ENCODE measurements around the gene GABPA. TPM values are rescaled to one million over a fixed set of nuclear protein-coding genes. Genes with fewer than 3 reads are reported as not detected.
"Not testable (repeated sequence)": the region's sequence is repeated elsewhere in the genome, so short reads cannot be mapped to it uniquely, and the experiment has no call there.

The GABPA gene
- polyA plus RNA-seq, 3 donors, result 44.2 to 50.4 (median 48.3) TPM

DNA sequence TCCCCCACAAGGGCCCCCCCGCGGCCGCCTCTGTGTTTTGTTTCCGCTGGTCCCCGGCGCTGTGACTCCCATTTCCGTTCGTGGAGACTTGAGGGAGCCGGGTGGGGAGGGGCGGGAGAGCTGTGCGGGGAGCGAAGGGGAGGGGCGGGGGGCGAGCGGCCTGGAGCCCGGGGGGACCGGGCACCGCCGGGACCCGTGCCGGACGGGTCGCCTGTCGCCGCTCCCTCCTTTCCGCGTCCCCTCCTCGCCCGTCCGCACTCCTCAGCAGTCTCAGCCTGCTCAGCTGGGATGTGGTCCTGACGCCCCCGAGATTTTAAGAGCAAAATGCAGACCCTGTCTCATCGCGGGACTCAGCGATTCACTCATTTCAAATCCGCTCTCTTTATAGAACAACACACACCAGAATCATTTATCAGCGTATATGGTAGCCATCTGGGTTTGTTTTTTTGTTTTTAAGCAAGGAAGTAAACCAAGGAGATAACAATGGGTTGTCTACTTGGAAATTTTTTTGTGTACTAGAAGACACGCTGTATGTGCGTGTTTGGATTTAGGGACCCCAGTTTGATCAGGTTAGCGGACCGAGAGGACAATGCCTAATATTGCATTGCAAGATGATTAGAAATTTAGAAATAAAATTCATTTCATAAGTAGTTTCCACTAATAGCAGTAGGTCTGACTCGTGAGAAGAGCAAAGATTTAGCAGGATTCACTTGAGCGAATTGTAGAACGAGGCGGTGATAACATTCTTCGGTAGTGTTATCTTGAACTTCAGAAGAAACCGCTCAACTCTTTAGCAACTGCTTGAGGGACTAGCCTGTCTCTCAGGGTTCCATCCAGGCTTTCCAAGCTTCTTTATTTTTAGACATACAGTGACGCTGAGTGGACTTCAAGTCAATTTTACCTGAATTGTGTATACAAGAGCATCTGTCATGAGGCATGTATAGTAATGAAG, 1.1 kb downstream of the GABPA start:
- peak; percentile 29 to 81 (median 66) for DNase-seq (ENCODE audit: low read depth in 3 of 3, low spot score in 2 of 3)

DNA sequence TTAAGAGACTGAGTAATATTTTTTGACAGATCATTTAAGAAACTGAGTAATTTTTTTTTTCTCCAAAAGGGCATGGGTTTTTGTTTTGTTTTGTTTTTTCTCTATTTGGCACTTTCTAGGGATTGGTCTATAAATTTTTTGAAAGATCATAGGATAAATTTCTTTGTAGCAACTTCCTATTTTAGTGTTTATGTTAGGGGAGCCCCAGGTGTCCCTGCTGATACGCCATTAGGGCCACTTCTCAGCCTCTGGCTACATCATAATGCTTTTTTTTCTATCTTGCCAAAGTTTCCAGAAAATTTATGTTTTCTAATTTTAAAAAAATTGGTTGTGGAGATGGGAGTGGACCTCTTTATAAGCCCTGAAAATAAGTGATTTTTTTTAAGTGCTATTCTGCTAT, 2.6 kb downstream of the GABPA start:
- no peak for DNase-seq (ENCODE audit: low read depth in 3 of 3, low spot score in 2 of 3)

DNA sequence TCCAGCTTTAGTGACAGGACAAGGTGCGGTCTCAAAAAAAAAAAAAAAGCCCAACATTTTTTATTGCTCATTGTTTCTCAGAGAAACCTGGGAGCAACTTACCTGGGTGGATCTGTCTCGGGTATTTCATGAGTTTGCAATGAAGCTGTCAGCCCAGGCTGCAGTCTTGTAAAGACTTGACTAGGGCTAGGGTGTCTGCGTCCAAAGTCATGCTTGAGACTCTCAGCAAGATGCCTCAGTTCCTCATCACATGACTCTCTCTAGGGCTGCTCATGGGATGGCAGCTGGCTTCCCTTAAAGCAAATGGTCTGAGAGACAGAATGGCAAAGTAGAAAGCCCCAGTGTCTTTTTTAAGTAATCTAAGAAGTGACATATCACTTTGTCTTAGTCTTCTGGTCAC, 8.1 kb downstream of the GABPA start:
- no peak for DNase-seq (ENCODE audit: low read depth in 3 of 3, low spot score in 2 of 3)

DNA sequence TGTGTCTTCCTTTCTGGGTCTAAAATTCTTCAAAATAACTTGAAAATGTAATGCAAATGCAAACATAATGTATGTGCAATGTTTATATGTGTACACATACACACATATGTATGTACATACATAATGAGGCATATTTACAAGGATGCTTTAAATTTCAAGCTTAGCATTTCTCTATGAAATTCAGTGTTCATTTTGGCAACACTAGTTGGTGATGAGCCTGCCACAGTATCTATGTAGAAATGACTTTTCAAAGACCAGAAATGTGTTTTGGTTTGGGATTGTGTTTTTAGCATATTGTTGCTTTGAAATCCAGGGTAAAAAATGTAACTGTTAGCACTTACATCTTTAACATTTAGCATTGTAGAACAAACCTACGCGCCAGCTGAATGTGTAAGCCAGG, 10.1 kb downstream of the GABPA start:
- DNase-seq (ENCODE audit: low read depth in 3 of 3, low spot score in 2 of 3), result no peak

DNA sequence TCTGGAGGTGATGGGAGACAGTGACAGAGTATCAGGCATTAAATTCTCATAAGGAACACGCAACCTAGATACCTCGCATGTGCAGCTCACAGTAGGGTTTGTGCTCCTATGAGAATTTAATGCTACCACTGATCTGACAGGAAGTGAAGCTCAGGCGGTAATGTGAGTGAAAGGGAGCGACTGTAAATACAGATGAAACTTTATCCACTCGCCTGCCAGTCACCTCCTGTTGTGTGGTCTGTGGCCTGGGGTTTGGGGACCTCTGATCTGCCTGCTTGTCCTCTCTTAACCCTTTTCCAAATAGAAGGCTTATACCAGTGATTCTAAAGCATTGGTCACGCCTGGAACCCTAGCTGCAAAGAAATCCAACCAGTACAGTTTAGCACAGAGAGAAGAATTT, 15.3 kb downstream of the GABPA start:
- DNase-seq (ENCODE audit: low read depth in 3 of 3, low spot score in 2 of 3), result no peak

DNA sequence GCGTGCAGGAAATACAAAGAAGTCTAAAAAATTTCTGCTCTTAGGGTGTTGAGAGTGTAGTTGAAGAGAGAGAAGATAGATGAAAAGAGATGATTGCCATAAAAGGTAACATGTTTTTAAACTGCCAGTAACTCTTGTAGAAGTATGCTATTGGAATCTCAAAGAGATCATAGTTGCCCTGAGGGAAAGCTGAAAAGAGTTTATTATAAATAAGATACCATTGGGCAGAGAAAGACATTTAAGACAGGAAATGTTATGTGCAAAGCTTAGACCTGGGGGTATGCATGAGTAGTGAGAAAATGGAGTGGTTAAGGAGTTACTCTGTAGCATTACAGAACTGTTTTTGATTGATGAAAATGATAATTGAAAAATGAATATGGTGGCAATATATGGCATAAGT, 17.6 kb downstream of the GABPA start:
- no peak for DNase-seq (ENCODE audit: low read depth in 3 of 3, low spot score in 2 of 3)

DNA sequence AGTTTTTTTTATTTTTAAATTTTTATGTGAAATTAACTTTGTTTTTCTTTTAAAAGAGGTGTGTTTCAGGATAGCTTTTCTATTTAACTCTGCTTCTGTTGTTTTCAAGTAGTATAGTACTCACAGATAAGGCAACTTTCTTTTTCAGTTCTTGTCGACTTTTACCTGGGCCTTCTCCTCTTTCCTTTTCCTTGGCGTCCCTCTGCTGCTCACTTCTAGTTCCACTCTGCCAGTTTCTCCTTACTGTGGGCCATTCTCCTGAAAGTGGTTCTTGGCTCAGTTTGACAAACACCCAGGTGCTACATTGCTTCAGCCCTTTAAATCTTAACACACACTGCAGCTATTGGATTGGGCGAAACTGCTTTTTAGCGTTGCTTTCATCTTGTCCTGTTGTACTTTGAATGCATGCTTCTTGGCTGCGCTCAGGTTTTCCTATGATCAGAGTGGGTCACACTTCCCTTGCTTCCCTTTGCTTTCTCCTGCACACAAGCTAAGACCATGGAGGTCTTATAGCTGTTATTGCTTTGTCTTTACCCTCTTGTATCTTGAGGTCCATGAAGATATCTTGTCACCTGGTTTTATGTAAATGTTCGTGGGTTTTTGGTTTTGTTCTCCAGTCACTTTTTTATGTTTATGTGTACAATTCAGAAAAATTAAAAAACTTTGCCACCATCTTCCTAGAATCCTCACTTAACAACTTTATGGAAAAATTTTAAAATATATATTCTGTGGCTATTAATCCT, 21.6 kb downstream of the GABPA start:
- DNase-seq (ENCODE audit: low read depth in 3 of 3, low spot score in 2 of 3), result no peak

DNA sequence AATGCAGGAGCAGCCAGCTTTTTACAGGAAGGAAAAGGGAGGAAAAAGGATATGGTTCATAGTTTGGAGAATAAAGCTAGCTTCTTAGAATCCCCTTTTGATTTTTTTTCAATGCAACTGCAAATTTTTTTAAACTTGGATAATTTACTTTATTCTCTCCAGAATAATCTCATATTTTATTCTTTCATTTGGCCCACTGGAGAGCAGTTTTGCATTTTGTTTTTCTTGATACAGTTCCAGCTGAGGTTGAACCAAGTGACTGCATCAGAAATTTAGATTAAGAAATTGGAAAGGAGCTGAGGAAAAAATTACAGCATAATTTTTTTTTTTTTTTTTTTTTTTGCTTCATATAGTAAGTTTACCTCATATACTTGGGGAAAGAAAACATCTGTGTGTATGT, 22.8 kb downstream of the GABPA start:
- no peak for DNase-seq (ENCODE audit: low read depth in 3 of 3, low spot score in 2 of 3)

DNA sequence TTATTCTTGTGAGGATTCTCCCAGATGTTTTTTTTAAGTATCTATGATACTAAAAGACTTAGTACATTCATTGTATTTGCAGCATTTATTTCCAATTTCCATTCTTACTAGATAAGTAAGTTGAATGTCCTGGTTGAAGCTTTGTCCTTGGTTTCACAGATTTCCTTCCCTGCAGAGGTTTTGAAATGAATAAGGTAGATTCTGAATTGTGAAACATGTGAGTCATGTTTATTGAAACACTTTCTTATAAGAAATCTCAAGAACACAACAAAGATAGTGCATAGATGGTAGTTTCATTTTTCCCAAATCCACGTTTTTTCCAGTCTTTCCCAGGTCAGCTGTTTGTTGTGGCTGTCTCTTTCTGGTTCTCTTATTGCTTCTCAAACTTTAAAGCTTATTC, 24.8 kb downstream of the GABPA start:
- no peak for DNase-seq (ENCODE audit: low read depth in 3 of 3, low spot score in 2 of 3)

DNA sequence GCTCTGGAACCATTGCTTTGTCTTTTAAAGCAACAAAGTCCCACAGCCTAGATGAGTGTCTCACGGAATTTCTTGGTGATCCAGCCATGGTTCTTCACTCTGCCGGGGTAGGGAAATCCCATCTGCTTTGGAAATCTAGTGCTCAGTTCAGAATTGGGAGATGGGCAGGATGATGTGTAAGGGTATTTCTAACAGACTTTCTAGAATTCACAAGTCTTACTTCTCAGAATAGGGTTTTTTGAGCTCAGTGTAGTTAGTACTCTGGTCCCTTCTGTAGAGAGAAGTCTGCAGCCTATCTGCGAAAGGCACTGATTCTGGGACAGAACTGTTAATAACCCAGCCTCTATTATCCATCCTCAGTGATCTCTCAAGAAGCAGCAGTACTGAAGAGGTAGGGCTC, 25.3 kb downstream of the GABPA start:
- no peak for DNase-seq (ENCODE audit: low read depth in 3 of 3, low spot score in 2 of 3)

DNA sequence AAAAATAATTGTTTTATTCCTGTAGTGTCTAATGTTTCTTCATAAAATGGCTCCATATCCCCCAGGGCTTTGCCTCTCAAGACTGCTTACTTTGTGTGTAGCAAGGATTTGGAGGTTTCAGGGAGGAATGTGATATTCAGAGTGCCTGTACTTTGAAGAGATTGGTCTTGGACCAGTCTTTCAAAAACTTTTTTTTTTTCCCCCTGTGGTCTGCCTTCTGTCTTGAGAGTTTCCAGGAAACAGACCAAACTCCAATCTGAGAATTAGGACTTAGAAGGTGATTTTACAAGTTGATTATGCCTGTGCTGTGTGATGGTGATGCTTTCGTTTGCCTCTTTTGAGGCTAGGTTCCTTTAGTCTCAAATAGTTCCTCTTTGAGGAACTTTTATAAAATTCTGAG, 25.9 kb downstream of the GABPA start:
- DNase-seq (ENCODE audit: low read depth in 3 of 3, low spot score in 2 of 3), result no peak

DNA sequence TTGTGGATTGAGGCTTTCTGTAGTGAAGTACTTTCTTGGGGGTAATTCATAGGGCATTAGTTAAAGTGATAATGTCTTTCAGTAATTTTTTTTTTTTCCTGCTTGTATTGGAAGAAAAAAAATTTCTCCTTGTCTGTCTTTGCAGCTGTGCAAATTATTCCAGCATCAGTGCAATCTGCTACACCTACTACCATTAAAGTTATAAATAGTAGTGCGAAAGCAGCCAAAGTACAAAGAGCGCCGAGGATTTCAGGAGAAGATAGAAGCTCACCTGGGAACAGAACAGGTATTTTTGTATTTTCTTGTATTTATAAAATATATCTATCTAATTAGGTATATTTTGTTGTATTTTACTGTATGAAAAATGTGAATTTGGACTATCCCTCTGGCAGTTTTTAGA, 29.3 kb downstream of the GABPA start:
- DNase-seq (ENCODE audit: low read depth in 3 of 3, low spot score in 2 of 3), result no peak

DNA sequence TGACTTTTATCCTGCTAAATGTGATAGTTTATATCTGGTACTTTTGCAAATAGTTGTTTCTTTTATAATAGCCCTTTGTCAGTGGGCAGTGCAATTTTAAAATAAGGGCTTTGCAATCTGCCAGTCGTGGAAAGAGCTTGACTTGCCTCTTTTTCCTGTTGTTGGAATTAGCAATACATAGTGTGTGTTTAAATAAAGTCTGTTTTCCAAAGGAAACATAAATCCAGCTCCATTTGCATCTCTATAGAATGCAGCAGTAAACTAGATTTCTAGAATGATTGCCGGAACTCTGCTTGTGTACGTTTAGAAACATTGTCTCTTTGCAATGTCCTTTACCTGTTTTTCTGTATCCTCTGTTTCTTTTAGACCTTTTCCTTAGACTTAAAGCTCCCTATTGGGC, 33.1 kb downstream of the GABPA start:
- no peak for DNase-seq (ENCODE audit: low read depth in 3 of 3, low spot score in 2 of 3)

DNA sequence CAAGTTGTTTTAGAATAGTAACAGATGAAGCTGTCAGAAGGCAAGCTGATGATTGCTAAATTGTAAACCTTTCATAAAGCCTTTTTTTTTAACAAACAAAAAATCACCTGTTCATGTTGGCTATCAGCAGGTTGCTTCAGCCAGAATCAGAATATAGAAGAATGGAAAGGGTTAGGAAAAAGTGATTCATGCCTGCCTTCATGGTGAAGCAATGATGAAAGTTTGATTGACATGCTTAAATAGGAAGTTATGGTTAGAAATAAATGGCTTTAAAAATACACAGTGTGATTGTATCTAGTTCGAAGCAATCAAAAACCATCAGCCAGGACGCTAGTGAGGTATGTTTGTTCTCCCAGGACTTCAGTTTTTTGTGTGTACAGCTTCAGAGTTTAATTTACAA, 37.9 kb downstream of the GABPA start:
- no peak for DNase-seq (ENCODE audit: low read depth in 3 of 3, low spot score in 2 of 3)

DNA sequence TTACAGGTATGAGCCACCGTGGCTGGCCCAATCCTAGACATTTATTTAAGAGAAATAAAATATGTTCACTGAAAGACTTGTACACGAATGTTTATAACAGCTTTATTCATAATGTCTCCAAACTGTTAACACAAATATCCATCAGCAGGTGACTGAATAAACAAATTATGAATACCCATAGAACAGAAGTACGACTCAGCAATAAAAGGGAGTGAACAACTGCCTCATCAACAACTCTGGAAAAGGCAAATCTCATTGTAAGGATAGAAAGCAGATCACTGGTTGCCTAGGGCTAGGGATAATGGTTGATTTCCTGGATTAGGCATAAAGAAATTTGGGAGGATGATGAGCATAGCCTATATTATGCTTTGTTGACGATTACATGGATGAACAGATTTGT, 41.7 kb downstream of the GABPA start:
- no peak for DNase-seq (ENCODE audit: low read depth in 3 of 3, low spot score in 2 of 3)

DNA sequence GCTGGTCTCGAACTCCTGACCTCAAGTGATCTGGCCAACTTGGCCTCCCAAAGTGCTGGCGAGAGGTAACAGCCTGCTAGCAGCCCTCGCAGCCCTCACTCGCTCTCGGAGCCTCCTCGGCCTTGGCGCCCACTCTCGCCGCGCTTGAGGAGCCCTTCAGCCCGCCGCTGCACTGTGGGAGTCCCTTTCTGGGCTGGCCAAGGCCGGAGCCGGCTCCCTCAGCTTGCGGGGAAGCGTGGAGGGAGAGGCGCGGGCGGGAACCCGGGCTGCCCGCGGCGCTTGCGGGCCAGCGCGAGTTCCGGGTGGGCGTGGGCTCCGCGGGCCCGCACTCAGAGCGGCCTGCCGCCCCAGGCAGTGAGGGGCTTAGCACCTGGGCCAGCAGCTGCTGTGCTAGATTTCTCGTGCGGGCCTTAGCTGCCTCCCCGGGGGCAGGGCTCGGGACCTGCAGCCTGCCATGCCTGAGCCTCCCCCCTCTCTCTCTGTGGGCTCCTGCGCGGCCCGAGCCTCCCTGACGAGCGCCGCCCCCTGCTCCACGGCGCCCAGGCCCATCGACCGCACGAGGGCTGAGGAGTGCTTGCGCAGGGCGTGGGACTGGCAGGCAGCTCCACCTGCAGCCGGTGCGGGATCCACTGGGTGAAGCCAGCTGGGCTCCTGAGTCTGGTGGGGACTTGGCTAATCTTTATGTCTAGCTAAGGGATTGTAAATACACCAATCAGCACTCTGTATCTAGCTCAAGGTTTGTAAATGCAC, 43.5 kb downstream of the GABPA start:
- not testable (repeated sequence) for DNase-seq (ENCODE audit: low read depth in 3 of 3, low spot score in 2 of 3)

DNA sequence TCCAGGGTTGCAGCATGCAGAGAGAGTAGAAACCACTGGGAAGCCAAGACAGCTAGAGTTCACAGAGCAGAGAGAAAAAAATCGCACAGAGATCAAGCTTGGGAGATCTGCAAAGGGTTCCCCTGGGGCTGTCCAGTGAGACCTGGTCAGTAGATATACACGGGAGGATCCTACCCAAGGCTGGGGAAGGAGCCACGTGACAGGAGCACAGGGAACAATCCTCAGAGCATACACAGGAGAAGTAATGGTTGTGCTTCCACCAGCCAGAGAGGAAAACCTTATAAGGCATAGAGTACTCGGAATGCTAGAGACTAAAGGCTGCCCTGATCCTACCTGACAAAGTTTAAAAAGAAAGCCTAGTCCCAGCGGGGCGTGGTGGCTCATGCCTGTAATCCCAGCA, 53.9 kb downstream of the GABPA start:
- DNase-seq (ENCODE audit: low read depth in 3 of 3, low spot score in 2 of 3), result no peak

DNA sequence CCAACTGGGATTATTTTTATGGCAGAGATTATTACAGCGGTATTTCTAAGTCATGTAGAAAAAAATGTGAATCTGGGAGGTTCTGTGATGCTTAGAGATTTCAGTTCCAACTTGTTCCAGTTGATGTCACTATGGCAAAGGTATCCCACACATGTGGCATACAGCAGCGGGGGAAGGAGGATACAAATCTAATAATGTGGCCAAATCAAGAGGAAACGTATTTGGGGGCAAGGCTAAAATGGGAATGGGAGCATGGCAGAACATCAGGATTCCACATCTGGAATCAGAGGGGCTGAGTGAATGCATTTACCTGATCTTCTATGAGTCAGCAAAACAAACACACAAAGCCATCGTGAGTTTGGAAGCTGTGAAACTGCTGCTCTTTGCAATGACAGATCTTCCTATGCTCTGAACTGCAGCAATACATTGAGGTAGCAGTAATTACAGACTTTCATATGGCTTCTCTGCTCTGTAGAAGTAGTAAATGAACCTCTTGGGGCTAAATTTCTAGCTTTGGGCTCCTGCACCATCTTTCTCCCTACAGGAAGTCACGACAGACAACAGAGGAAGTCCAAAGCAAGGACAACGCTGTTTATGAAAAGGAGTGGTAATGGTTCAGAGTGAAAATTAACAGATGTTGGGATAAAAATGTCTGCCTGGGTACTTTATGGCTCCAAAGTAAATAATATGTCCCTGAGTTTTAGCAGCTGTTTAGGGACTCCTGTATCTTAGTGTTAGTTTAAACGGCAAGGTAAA, 55.5 kb downstream of the GABPA start:
- DNase-seq (ENCODE audit: low read depth in 3 of 3, low spot score in 2 of 3), result peak; percentile 47 to 66 (median 48)

DNA sequence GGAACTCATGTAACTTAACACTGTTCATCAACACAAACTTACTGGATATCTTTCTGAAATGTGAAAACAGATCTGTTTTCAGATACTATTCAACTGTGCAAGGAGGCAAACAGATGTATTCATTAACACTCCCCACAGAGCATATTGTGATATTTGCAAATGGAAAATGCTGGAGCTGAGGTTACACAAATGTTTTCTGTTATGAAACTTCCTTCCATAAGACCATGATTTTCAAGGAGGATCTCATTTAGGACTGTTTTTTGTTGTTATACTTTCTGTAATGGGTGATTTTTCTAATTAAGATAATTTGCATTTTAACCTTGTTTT, 56.1 kb downstream of the GABPA start:
- no peak for DNase-seq (ENCODE audit: low read depth in 3 of 3, low spot score in 2 of 3)

DNA sequence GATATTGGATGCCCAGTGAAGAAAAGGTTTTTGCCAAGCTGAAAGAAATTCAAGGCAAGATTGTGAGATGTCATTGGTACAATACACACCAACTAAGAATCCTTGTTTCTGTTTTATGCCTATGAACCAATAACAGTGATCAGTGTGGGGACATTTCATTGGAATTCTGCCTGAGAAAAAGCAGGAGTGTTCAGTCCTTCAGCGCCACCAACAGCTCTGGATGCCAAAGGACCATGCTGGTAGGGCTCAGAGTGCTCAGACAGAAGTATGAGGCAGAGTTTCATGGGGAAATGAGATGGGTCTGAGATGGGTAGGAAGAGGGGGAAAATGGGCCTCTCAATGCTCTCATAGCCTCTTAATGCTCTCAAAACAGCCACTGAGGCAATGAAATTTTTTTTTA, 56.5 kb downstream of the GABPA start:
- DNase-seq (ENCODE audit: low read depth in 3 of 3, low spot score in 2 of 3), result no peak
